G401 (cell line): ENCODE measurements around the gene SEPTIN10. TPM values are rescaled to one million over a fixed set of nuclear protein-coding genes. Genes with fewer than 3 reads are reported as not detected.
"Not testable (repeated sequence)": the region's sequence is repeated elsewhere in the genome, so short reads cannot be mapped to it uniquely, and the experiment has no call there.

Source experiments
- DNase-seq: peaks from one replicate; pipeline ENCODE4 v3.0.0-alpha.2; 2015; ENCODE audit warnings: low spot score
- in situ Hi-C: cut with HindIII; loops from 2 replicates; pipeline ENCODE4 v1.10.0; 2016; ENCODE audit warnings: low sequenced_read_pairs, mixed read lengths
- total RNA-seq: library from RNA; depleted of rRNA; stranded (reverse); fragments of >200 nt; shearing (Covaris generic); gene quantifications from 2 replicates; pipeline ENCODE4 v1.2.3, GENCODE V29; 2014

The SEPTIN10 gene
- total RNA-seq, 1 experiment from 2014 or later = 6.4 TPM

- in situ Hi-C loops = no loop called here
- DNase-seq = no peak
Observed at GRCh38 chr2:109609352-109610024, 4.3 kb downstream of the SEPTIN10 start.

GRCh38 chr2:109607766-109608165 lies 6.0 kb downstream of the SEPTIN10 start:
- no peak for DNase-seq
- in situ Hi-C loops = no loop called here

- in situ Hi-C loops = no loop called here
- DNase-seq = no peak
Observed at GRCh38 chr2:109604597-109604996, 9.2 kb downstream of the SEPTIN10 start.

GRCh38 chr2:109602617-109603188 lies 11.1 kb downstream of the SEPTIN10 start:
- in situ Hi-C loops = no loop called here
- no peak for DNase-seq

GRCh38 chr2:109601783-109602182 lies 12.0 kb downstream of the SEPTIN10 start:
- DNase-seq = no peak
- in situ Hi-C loops = no loop called here

- in situ Hi-C loops = no loop called here
- DNase-seq = no peak
Observed at GRCh38 chr2:109597283-109597682, 16.5 kb downstream of the SEPTIN10 start.

- in situ Hi-C loops = no loop called here
- no peak for DNase-seq
Observed at GRCh38 chr2:109595644-109596043, 18.1 kb downstream of the SEPTIN10 start.

- in situ Hi-C loops = no loop called here
Observed at GRCh38 chr2:109594246-109594885, 19.4 kb downstream of the SEPTIN10 start.

GRCh38 chr2:109592905-109593304 lies 20.9 kb downstream of the SEPTIN10 start:
- in situ Hi-C loops = no loop called here
- no peak for DNase-seq

More at GRCh38 chr2:109594246-109594885, 19.4 kb downstream of the SEPTIN10 start:
- no peak for DNase-seq

- in situ Hi-C loops = no loop called here
Observed at GRCh38 chr2:109591206-109591605, 22.6 kb downstream of the SEPTIN10 start.

GRCh38 chr2:109586687-109587086 lies 27.1 kb downstream of the SEPTIN10 start:
- no peak for DNase-seq
- in situ Hi-C loops = no loop called here

More at GRCh38 chr2:109591206-109591605, 22.6 kb downstream of the SEPTIN10 start:
- no peak for DNase-seq

GRCh38 chr2:109582928-109583895 lies 30.6 kb downstream of the SEPTIN10 start:
- in situ Hi-C loops = no loop called here
- DNase-seq = no peak

- in situ Hi-C loops, DNase-seq: not testable (repeated sequence)
Observed at GRCh38 chr2:109577630-109578029, 36.1 kb downstream of the SEPTIN10 start.

GRCh38 chr2:109575373-109575772 lies 38.4 kb downstream of the SEPTIN10 start:
- in situ Hi-C loops = no loop called here
- no peak for DNase-seq

GRCh38 chr2:109563980-109564550 lies 49.7 kb downstream of the SEPTIN10 start:
- DNase-seq = no peak
- in situ Hi-C loops = no loop called here

- DNase-seq = no peak
- in situ Hi-C loops = no loop called here
Observed at GRCh38 chr2:109563288-109563687, 50.5 kb downstream of the SEPTIN10 start.

GRCh38 chr2:109562421-109562820 lies 51.3 kb downstream of the SEPTIN10 start:
- in situ Hi-C loops = no loop called here
- no peak for DNase-seq

GRCh38 chr2:109560265-109560664 lies 53.5 kb downstream of the SEPTIN10 start:
- no peak for DNase-seq

More at GRCh38 chr2:109560265-109560664, 53.5 kb downstream of the SEPTIN10 start:
- in situ Hi-C loops = no loop called here
